Bronchial epithelial cell (primary cell): Measurements from ENCODE around the gene SERPINA4. TPM values are rescaled to one million over a fixed set of nuclear protein-coding genes. Genes with fewer than 3 reads are reported as not detected.

ENCODE experiments used
- DNase-seq: peaks from one replicate; pipeline ENCODE4 v3.0.0-alpha.2; 2010; ENCODE audit warnings: low read depth
- FAIRE-seq: peaks from 2 replicates; lab custom pipeline; 2011; peaks lifted over from hg19 to GRCh38; lab: Jason Lieb, UNC
- H3K27me3 ChIP-seq: 2 replicates; pipeline ENCODE4 v1.5.1; 2011; ENCODE audit warnings: low read length; ENCODE audit not compliant: control insufficient read depth, insufficient read depth
- H3K36me3 ChIP-seq: 2 replicates; pipeline ENCODE4 v1.5.1; 2011; ENCODE audit warnings: low read length; ENCODE audit not compliant: control insufficient read depth, insufficient read depth
- H3K4me3 ChIP-seq: 2 replicates; pipeline ENCODE4 v1.5.1; 2011; ENCODE audit warnings: mild to moderate bottlenecking, low read depth, low read length, control low read depth
- total RNA-seq: library from RNA; depleted of rRNA; stranded (reverse); fragments of >200 nt; gene quantifications from 2 replicates; pipeline ENCODE4 v1.2.1, GENCODE V29; 2014
- TF ChIP-seq, protein P1 (sequence below): IDR thresholded peaks from 2 replicates; pipeline ENCODE4 v1.5.1; 2011; ENCODE audit warnings: mild to moderate bottlenecking, moderate library complexity, low read length, control low read depth, inconsistent platforms; ENCODE audit not compliant: insufficient read depth, severe bottlenecking

The SERPINA4 gene
- total RNA-seq, 1 donor from 2014 or later = not detected

DNA sequence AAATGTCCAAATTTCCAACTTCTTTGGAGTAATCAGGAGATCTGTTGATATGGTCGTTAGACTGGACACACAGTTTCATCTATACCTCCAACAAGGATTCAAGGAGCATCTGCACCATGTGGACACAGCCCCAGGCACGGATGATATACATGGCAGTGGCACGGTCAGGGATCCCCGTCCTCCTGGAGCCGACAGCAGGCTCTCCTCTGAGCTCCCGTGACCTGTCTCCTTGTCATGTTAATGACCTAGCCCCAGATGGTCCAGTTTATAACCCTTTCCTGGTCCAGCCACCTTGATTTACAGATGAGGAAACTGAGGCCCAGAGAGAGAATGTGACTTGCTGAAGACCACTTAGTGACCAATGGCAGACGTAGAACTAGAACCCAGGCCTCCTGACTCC lies 16.5 kb upstream of the SERPINA4 start:
- DNase-seq (no peak), FAIRE-seq (no peak)
- TF ChIP-seq, protein P1, sequence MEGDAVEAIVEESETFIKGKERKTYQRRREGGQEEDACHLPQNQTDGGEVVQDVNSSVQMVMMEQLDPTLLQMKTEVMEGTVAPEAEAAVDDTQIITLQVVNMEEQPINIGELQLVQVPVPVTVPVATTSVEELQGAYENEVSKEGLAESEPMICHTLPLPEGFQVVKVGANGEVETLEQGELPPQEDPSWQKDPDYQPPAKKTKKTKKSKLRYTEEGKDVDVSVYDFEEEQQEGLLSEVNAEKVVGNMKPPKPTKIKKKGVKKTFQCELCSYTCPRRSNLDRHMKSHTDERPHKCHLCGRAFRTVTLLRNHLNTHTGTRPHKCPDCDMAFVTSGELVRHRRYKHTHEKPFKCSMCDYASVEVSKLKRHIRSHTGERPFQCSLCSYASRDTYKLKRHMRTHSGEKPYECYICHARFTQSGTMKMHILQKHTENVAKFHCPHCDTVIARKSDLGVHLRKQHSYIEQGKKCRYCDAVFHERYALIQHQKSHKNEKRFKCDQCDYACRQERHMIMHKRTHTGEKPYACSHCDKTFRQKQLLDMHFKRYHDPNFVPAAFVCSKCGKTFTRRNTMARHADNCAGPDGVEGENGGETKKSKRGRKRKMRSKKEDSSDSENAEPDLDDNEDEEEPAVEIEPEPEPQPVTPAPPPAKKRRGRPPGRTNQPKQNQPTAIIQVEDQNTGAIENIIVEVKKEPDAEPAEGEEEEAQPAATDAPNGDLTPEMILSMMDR = no peak
- no peaks in the 10 kb centered on the region for H3K36me3 ChIP-seq
- H3K4me3 ChIP-seq = no peak overlapping the region
- no peaks in the 10 kb centered on the region for H3K27me3 ChIP-seq

DNA sequence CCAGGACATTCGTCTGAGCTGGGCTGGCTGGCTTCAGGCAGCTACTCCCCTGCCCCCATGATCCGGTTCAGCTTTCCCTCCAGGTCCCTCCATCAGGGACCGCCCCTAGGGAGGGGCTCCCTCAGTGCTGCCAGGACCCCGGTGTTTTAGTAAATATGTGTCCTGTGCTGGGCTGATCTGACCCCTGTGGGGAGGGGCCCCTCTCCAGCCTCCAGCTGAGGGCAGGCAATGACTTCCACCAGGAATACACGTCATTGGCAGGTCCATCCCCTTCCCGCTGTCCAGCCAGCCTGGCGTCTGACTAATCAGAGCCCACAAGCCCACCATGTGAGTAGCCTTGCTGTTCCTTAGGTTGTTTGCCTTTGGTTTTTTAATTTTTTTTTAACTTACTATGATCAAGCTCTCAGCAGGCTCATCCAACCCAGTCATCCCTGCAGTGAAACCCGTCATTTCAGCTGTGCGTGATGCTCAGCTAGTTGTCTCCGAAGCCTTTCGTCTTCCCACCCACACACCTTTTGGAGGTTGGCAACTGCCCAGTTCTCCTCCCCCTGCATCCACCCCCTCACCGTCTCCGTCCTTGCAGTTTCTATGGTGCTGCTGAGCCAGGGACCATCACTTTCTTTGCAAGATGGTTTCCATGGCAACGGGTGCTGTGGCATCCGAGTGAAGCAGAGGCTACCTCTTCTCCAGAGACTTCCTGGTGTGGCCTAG lies 16.0 kb upstream of the SERPINA4 start:
- no peak for FAIRE-seq
- TF ChIP-seq, protein P1 = no peak

DNA sequence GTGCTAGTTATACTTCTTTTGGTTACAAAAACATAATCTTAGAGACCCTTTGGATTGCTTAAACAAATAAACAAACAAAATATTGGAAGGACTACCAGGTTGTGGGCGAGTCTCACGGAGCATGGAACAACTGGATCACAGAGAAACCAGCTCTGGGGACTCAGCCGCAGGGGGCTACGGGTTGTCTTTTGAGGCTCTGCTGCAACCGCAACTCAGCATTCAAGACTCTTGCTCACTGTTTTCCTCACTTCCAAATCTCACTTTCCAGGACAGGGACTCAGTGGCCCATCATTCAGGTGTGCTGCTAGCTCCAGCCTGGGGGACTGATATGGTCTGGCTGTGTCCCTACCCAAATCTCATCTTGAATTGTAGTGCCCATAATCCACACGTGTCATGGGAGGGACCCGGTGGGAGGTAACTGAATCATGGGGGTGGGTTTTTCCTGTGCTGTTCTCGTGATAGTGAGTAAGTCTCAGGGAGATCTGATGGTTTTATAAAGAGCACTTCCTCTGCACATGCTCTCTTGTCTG lies 14.0 kb upstream of the SERPINA4 start:
- no peak for FAIRE-seq
- Histone ChIP-seq H3K4me3 (no peak overlapping the region), H3K36me3 (no peaks in the 10 kb centered on the region), H3K27me3 (no peaks in the 10 kb centered on the region)
- DNase-seq = no peak
- TF ChIP-seq, protein P1 = no peak

More for the DNA sequence above, 16.0 kb upstream of the SERPINA4 start:
- no peak overlapping the region for H3K4me3 ChIP-seq
- H3K27me3 ChIP-seq = no peaks in the 10 kb centered on the region
- H3K36me3 ChIP-seq = no peaks in the 10 kb centered on the region
- DNase-seq = no peak

DNA sequence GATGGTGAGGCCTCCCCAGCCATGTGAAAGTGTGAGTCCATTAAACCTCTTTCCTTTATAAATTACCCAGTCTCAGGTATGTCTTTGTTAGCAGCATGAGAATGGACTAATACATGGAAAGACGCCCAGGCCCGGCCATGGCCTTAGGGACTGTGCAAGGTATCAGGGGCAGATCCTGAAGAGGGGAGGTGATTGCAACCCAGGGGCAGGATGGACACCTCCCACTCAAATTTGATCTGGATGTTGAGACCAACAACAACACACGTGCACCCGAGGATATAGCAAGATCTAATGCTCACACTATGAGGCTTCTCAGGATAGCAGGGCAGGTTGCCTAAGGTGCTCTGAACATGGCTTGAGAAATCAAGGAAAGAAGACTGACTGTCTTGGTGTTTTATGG lies 13.5 kb upstream of the SERPINA4 start:
- H3K36me3 ChIP-seq = no peaks in the 10 kb centered on the region
- FAIRE-seq = no peak
- TF ChIP-seq, protein P1 = no peak
- H3K4me3 ChIP-seq = no peak overlapping the region
- H3K27me3 ChIP-seq = no peaks in the 10 kb centered on the region
- no peak for DNase-seq

DNA sequence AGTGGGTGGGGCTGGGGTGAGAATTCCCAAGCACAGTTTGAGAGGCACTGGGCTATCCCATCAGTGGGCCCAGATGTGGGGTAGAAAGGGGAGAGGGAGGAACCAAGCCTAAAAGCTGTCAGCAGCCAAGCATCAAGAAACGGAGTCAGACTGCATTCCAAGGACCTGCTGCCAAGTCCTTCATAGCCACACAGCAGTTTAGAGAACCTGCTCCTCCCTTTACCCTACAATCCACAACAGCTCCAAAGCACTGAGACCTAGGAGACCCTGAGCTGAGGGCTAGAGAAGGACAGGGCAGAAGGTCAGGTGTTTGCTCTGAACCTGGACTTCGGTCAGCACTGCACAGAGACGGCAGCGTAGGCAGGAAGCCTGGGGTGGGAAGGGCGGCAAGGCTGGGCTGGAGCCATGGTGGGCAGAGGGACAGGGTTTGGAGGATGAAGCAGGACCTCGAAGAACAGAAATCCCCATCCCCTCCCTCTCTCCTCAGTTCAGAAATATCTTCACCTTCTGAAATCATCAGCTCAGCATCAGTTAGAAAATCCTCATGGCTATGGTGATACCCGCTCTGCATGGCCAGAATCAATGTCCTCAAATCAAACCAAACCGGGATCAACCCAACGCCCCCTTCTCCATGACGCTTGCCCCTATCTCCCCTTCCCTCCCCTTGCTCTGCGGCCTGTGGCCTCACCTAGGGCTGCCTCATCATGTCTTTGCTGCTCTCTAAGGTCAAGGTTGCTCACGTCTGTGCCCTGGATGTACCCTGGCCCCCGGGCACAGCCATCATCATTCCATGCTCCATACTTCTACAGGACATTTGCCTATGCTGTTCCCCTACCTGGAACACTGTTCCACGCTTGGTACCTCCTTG lies 12.9 kb upstream of the SERPINA4 start:
- DNase-seq (no peak), FAIRE-seq (no peak)
- Histone ChIP-seq H3K4me3 (no peak overlapping the region), H3K27me3 (no peaks in the 10 kb centered on the region), H3K36me3 (no peaks in the 10 kb centered on the region)
- TF ChIP-seq, protein P1 = no peak
